HG03135 (cell line): ENCODE results near the gene FOXJ3.

Source experiments
- ATAC-seq: cut with Tn5 transposase; IDR thresholded peaks from one replicate; pipeline ENCODE4 v1.9.1; 2021; ENCODE audit warnings: mild to moderate bottlenecking, moderate library complexity; ENCODE audit not compliant: unreplicated experiment

Gene FOXJ3

GRCh38 chr1:42334240-42335049 is 590 bp downstream of the FOXJ3 start:
- ATAC-seq = peak; percentile 41

DNA sequence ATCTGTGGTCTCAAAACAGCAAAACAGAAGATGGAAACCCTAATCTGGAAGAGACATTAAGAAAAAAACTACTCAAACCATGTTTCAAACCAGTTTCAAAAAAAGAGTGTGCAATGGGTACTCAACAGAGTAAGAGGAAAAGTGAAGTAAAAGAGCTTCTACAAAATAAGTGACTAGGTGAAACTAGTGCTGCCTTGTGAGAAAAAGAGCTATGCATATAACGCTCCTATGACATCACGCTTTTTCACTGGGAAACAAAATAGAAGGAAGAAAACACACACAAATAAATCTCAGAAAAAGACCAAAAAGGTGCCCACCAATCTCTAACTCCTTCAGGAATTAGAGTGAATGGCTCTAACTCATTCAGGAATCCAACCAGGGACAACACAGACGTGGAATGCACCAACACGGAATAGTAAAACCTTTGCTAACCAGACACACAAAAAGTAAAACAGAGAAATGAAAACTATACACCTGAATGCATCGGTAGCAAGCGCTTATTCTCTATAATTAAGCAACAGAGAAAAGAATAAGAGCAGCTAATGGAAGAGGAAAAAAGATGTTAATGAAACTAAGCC is 1.3 kb downstream of the FOXJ3 start:
- ATAC-seq = peak; percentile 9

GRCh38 chr1:42332877-42333276 is 2.2 kb downstream of the FOXJ3 start:
- no peak for ATAC-seq

- ATAC-seq = no peak
Measured at GRCh38 chr1:42330215-42330614, 4.8 kb downstream of the FOXJ3 start.

GRCh38 chr1:42328916-42329496 is 6.0 kb downstream of the FOXJ3 start:
- no peak for ATAC-seq

DNA sequence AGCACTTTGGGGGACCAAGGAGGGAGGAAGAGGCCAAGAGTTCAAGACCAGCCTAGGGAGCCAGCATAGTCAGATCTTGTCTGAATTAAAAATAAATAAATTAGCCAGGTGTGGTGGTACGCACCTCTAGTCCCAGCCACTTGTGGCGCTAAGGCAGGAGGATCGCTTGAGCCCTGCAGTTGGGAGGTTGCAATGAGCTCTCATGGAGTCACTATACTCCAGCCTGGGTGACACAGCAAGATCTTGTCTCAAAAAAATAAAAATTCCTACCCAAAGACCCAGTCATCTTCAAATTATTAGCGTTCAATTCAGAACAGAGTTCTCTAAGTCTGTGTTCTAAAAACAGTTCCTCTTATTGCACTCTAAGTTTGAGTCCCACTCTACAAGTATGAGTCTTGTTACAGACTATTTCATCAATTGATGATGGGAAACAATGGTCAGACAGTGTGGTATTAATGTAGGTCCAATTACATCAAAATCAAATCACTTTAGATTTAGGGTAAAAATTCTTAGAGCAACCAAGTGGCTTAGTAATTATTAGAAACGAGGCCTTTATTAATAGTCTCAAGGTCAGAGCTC is 6.9 kb downstream of the FOXJ3 start:
- ATAC-seq = no peak

DNA sequence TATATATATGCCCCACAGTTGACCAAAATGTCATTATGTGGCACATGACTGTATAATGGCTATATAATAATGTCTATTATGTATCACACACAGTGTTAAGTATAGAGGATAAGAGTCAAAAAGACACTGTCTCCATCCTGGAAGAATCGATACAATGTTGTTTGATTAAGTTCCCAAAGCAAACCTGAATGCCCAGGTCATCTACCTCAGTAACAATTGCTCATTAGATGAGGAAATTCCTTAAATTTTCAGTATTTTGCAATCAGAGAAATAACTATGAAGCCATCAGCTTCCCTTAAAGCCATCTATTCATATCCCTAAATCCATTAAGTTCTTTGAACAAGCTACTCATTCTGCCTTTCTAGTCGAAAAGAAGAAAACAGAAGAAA is 10.0 kb downstream of the FOXJ3 start:
- no peak for ATAC-seq

- no peak for ATAC-seq
Measured at GRCh38 chr1:42324398-42325013, 10.5 kb downstream of the FOXJ3 start.

GRCh38 chr1:42323551-42323950 is 11.5 kb downstream of the FOXJ3 start:
- ATAC-seq = no peak

DNA sequence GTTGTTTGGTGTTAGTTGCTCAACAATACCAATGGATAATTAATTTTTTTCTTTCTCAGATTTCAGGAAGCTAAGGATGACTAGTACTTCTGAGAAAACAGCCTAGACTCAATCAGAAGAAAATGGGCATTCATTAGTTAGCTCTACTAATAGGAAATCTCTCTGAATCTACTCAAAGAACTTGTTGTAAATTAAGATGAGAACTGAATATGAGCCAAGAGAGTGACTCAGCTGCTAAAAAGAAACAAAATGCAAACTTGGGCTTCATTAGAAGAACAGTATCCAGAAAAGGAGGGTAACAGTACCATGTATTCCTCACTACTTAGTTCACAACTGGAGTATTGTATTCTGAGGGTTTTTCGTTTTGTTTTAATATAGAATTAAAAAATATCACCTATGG is 12.5 kb downstream of the FOXJ3 start:
- ATAC-seq = no peak

DNA sequence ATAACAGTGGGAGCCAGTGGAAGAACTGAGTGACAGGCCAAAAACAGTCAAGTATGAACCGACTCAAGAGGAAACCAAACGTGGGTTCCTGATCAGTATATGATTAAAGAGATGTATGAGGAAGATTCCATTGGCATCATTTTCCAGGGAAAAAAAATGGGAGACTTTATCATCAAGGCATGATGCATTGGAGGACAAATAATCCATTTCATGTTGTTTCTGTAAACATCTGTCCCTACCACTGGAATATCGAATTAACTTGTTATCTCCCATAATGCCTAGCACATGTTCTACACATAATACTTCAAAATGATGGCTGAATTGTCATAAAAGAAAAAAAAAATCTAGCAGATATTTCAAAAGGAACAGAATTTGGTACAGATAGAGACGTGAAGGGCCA is 13.3 kb downstream of the FOXJ3 start:
- ATAC-seq = no peak

DNA sequence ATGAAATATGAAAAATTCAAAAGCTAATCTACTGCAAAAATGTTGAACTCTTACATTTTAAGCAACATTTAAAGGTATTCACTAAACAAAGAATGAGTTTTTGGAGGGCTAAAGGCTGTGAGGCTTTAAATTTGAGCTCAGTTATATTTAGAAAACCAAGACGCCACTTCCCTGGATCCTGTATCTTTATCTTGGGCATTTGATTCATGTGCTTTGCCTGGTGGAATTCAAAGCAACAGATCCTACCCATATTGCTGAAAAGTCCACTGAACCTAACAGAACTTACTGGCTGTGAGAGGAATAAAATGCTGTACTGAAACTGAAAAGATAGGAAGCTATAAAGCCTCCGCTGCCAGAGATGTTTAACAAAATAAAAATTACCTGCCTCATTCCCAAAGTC is 14.3 kb downstream of the FOXJ3 start:
- no peak for ATAC-seq

DNA sequence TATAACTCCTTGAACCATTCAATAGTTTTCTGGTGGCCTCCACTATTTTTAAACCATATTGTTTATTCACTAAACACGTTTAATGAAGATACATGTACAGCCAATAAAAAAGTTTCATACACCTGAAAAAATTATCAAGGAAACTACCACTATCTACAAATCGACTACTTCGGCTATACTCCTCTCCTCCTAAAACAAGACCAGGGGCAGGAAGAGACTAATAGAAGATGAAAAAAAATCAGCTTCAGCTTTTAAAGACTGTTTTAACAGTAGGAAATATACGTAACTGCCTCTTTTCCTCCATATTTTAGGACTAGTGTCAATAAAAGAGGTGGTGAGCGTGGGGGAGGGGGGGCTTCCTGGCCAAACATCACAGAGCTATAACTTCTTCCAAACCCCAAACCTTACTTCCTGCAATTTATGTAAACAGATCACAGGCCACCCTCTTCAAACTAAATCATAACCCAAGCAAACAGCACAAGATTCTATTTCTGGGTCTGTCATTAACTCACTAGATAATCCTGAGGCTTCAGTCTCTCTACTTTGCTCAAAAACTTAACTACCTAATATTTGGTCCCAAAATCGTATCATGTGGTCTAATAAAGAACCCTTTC is 15.1 kb downstream of the FOXJ3 start:
- ATAC-seq = no peak

DNA sequence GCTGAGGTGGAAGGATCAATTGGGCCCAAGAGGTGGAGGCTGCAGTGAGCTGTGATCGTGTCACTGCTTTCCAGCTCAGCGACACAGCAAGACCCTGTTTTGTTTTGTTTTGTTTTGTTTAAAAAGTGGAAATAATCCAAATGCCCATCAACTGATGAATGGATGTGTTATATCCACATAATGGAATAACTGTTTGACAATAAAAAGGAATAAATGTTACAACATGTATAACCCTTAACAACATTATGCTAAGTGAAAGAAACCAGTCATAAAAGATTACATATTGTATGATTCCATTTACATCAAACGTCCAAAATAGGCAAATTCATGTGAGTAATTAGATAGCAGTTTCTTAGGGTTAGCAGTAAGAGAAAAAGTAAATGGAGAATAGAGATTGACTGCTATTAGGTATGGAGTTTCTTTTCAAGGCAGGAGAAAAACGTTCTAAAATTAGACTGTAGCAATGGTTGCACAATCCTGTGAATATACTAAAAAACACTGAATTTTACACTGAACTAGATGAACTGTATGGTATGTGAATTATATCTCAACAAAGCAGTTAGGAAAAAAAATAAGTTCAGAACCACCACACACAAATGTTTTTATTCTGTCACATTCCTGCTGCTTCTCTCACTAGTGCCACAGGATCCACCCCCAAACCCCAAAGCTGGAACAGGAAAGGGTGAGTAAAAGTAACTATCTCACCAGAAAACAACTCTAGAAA is 15.7 kb downstream of the FOXJ3 start:
- no peak for ATAC-seq

DNA sequence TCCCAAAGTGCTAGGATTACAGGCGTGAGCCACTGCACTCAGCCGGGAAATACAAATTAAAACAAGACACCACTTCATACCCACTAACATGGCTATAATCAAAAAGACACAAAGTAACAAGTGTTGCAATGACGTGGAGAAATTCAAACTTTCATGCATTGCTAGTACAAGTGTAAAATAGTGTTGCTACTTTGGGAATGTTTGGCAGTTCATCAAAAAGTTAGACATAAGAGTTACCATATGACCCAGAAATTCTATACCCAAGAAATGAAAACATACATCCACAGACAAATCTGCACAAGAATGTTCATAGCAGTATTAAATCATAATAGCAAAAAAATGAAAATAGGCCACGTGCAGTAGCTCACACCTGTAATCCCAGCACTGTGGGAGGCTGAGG is 16.4 kb downstream of the FOXJ3 start:
- ATAC-seq = no peak

GRCh38 chr1:42317308-42317707 is 17.7 kb downstream of the FOXJ3 start:
- ATAC-seq = no peak

GRCh38 chr1:42316292-42316691 is 18.7 kb downstream of the FOXJ3 start:
- ATAC-seq = no peak

GRCh38 chr1:42315500-42315899 is 19.5 kb downstream of the FOXJ3 start:
- no peak for ATAC-seq

- ATAC-seq = no peak
Measured at GRCh38 chr1:42313970-42314369, 21.1 kb downstream of the FOXJ3 start.

DNA sequence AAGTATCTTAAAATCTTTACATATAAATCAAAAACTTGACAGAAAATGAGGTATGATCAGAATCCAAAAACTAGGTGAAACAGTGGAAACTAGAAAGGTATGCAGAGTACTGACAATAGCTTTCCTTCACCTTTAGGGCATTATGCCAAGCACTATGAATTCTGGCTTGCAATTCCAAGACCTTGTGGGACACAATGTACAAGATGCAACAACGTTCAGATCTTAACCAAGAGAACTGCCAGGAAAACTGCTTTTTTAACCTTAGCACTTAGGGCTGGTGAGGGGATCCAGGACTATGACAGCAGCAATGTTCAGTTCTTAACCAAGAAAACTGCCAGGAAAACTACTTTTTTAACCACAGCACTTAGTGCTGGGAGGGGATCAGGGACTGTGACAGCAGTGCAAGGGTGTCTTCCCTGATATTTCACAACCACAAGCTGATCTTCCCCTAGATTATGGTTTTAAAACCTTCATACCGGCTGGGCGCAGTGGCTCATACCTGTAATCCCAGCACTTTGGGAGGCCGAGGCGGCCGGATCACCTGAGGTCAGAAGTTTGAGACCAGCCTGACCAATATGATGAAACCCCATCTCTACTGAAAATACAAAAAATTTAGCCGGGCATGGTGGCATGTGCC is 22.3 kb downstream of the FOXJ3 start:
- ATAC-seq = no peak
